Suprapubic skin (tissue), 4 donors: Measurements from ENCODE around the gene LRRC43. TPM values are rescaled to one million over a fixed set of nuclear protein-coding genes. Genes with fewer than 3 reads are reported as not detected.

ENCODE experiments used
- DNase-seq, 2 donors: peaks; one replicate each; pipeline ENCODE4 v3.0.0-alpha.2; 2019; ENCODE audit warnings: low spot score in 2 of 2
- H3K27ac ChIP-seq: fragments of 200-600 bp; sonication (generic); one replicate; pipeline ENCODE4 v1.5.1; 2019
- H3K27me3 ChIP-seq: fragments of 200-600 bp; sonication (generic); one replicate; pipeline ENCODE4 v1.5.1; 2019
- H3K36me3 ChIP-seq: fragments of 200-600 bp; sonication (generic); one replicate; pipeline ENCODE4 v1.5.1; 2019
- H3K4me1 ChIP-seq: fragments of 200-600 bp; sonication (generic); one replicate; pipeline ENCODE4 v1.5.1; 2019
- H3K4me3 ChIP-seq: fragments of 200-600 bp; sonication (generic); one replicate; pipeline ENCODE4 v1.5.1; 2019; ENCODE audit warnings: mild to moderate bottlenecking
- H3K9me3 ChIP-seq: fragments of 200-600 bp; sonication (generic); one replicate; pipeline ENCODE4 v1.5.1; 2019
- EP300 ChIP-seq: sonication (generic); formaldehyde crosslinking; IDR thresholded peaks from one replicate; pipeline ENCODE4 v1.6.1; 2017; ENCODE audit warnings: antibody characterized with exemption
- POLR2A ChIP-seq, 2 donors: fragments of 450-650 bp; IDR thresholded peaks; one replicate each; pipeline ENCODE4 v1.6.1; 2017; ENCODE audit warnings: antibody characterized with exemption in 2 of 2, mild to moderate bottlenecking in 2 of 2, moderate library complexity in 2 of 2
- POLR2AphosphoS5 ChIP-seq, 3 donors: sonication (generic); formaldehyde crosslinking; IDR thresholded peaks; one replicate each; pipeline ENCODE4 v1.6.1; 2017; ENCODE audit warnings: antibody characterized with exemption in 3 of 3
- WGBS: methylation state at CpG from one replicate; pipeline ENCODE4 v1.1.5; 2018; 5-methylcytosine and 5-hydroxymethylcytosine counted together
- total RNA-seq, 4 donors: library from RNA; depleted of rRNA; stranded (reverse); fragments of >200 nt; gene quantifications; one replicate each; pipeline ENCODE4 v1.1.0, GENCODE V29; 2016
- TF ChIP-seq, protein P1 (sequence below), 2 donors: fragments of 200-600 bp in 1 of 2; fragments of 450-650 bp in 1 of 2; sonication (generic) in 1 of 2; IDR thresholded peaks; one replicate each; pipeline ENCODE4 v1.5.1; 2016 to 2019; ENCODE audit warnings: antibody characterized with exemption in 2 of 2, mild to moderate bottlenecking in 1 of 2, moderate library complexity in 1 of 2

Gene LRRC43
- total RNA-seq, 4 donors from 2014 or later, result 1.1 TPM; not detected in 3

DNA sequence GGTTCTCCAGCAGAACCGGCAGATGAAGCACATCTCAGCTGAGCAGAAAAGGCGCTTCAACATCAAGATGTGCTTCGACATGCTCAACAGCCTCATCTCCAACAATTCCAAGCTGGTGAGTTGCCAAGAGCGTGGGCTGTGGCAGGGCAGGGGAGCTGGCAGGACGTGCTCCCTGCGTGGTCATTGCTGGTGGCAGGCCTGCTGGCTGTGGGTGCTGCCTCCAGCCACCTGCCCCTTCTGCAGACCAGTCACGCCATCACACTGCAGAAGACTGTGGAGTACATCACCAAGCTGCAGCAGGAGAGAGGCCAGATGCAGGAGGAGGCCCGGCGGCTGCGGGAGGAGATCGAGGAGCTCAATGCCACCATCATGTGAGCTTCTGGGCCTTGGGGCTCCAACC, 44.7 kb upstream of the LRRC43 start:
- H3K36me3 ChIP-seq, result peaks cover 79% of the 10 kb centered on the region
- TF ChIP-seq POLR2AphosphoS5 (IDR thresholded peaks at IDR 0.05), result no peak
- TF ChIP-seq POLR2A (IDR thresholded peaks at IDR 0.05), result no peak
- TF ChIP-seq, protein P1, sequence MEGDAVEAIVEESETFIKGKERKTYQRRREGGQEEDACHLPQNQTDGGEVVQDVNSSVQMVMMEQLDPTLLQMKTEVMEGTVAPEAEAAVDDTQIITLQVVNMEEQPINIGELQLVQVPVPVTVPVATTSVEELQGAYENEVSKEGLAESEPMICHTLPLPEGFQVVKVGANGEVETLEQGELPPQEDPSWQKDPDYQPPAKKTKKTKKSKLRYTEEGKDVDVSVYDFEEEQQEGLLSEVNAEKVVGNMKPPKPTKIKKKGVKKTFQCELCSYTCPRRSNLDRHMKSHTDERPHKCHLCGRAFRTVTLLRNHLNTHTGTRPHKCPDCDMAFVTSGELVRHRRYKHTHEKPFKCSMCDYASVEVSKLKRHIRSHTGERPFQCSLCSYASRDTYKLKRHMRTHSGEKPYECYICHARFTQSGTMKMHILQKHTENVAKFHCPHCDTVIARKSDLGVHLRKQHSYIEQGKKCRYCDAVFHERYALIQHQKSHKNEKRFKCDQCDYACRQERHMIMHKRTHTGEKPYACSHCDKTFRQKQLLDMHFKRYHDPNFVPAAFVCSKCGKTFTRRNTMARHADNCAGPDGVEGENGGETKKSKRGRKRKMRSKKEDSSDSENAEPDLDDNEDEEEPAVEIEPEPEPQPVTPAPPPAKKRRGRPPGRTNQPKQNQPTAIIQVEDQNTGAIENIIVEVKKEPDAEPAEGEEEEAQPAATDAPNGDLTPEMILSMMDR (IDR thresholded peaks at IDR 0.05), result no peak
- no peak for TF ChIP-seq EP300
- no peak for DNase-seq
- H3K4me3 ChIP-seq, result no peak overlapping the region
- no peaks in the 10 kb centered on the region for H3K9me3 ChIP-seq
- 77% methylated on average over 5 of the region's 11 CpGs for WGBS
- H3K27me3 ChIP-seq, result no peaks in the 10 kb centered on the region
- H3K4me1 ChIP-seq, result peaks cover 4% of the 10 kb centered on the region
- H3K27ac ChIP-seq, result no peak overlapping the region

DNA sequence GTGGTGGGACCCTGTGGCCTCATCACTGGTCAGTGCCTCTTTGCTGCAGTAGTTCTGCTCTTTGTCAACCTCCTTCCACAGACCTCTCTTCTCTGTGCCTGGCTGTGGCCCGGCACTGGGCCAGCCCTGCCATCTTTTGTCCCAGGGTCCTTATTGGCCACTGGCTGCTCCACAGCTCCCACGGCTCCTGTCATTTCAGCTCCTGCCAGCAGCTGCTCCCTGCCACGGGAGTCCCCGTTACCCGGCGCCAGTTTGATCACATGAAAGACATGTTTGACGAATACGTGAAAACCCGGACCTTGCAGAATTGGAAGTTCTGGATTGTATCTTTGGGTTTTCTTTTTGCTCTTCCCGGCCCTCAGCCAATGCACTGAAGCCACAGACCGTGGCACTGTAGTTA, 44.3 kb upstream of the LRRC43 start:
- Histone ChIP-seq H3K9me3 (no peaks in the 10 kb centered on the region), H3K4me3 (no peak overlapping the region), H3K36me3 (peaks cover 79% of the 10 kb centered on the region), H3K27ac (no peak overlapping the region), H3K27me3 (no peaks in the 10 kb centered on the region), H3K4me1 (peaks cover 4% of the 10 kb centered on the region)
- TF ChIP-seq POLR2AphosphoS5 (IDR thresholded peaks at IDR 0.05) (no peak), EP300 (no peak), POLR2A (IDR thresholded peaks at IDR 0.05) (no peak)
- TF ChIP-seq, protein P1 (IDR thresholded peaks at IDR 0.05), result no peak
- 88% methylated on average over 11 of the region's 11 CpGs for WGBS
- DNase-seq, result no peak

DNA sequence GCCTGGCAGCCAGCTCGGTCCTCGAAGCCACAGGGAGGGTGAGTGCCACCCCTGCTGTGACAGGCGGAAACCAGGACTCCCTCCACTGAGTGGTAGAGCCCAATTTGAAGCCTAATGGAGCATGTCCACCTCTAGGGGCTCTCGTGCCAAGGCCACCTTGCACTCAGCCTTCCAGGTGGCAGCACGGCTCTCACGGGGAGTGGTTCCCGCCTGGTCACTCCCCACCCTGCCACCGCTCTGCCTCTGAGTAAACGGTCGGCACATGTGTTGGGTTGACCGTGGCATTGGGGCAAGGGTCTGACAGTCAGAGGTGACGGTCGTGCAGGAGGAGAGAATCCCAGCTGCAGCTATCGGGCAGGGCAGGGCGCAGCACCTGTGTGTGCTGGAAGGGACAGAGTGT, 43.7 kb upstream of the LRRC43 start:
- Histone ChIP-seq H3K27ac (no peak overlapping the region), H3K4me3 (no peak overlapping the region), H3K9me3 (no peaks in the 10 kb centered on the region), H3K27me3 (no peaks in the 10 kb centered on the region), H3K4me1 (peaks cover 4% of the 10 kb centered on the region), H3K36me3 (peaks cover 77% of the 10 kb centered on the region)
- no peak for TF ChIP-seq EP300
- TF ChIP-seq POLR2AphosphoS5 (IDR thresholded peaks at IDR 0.05), result no peak
- TF ChIP-seq POLR2A (IDR thresholded peaks at IDR 0.05), result no peak
- DNase-seq, result no peak
- WGBS, result 95% methylated on average over 14 of the region's 15 CpGs

DNA sequence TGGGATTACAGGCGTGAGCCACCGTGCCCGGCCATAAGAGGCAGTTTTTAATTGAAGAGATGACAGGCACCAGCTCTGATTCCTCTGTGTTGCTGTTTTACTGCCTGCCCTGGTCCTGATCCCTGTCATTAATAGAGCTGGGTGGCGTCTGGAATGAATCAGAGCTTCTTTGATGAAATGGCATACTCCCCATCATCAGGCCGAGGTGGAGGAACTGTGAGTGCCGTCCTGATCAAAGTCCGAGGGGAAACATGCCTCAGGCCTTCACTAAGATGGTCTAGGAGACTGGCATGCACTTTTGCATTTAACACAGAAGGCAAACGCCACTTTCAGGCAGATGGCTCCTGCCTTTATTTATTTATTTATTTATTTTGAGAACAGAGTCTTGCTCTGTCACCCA, 43.0 kb upstream of the LRRC43 start:
- WGBS, result 92% methylated on average over 8 of the region's 8 CpGs
- no peak for TF ChIP-seq POLR2A (IDR thresholded peaks at IDR 0.05)
- no peak for TF ChIP-seq POLR2AphosphoS5 (IDR thresholded peaks at IDR 0.05)
- TF ChIP-seq, protein P1 (IDR thresholded peaks at IDR 0.05), result no peak
- TF ChIP-seq EP300, result no peak

DNA sequence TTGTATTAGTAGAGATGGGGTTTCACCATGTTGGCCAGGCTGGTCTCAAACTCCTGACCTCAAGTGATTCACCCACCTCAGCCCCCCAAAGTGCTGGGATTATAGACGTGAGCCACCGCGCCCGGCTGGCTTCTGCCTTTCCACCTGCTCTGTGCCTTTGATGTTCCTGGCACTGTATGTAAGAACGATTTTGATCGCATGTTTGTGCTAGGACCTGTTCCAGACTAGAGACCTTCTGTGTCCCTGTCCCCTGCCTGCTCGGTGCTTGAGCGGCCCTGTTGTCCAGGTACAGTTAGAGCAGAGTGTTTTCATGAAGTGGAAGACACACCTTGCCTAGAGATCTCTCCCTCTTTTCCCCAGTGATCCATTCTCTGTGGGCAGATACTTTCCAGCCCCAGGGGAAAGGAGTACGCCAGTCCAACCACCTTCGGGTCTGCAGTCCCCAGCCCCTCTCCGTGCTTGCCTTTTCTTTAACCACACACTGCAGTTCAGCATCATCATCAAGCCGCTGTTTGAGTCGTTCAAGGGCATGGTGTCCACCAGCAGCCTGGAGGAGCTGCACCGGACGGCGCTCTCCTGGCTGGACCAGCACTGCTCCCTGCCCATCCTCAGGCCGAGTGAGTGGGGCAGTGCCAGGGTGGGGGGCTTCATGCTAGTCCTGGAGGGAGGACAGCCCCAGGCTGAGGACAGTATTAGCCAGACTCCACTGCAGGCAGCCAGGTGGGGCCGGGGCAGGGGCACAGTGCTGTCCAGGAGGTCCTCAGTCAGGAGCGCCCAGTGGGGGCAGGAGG, 42.3 kb upstream of the LRRC43 start:
- Histone ChIP-seq H3K27ac (no peak overlapping the region), H3K36me3 (peaks cover 63% of the 10 kb centered on the region), H3K9me3 (no peaks in the 10 kb centered on the region), H3K4me3 (no peak overlapping the region), H3K4me1 (peaks cover 4% of the 10 kb centered on the region), H3K27me3 (no peaks in the 10 kb centered on the region)
- DNase-seq, result no peak
- 94% methylated on average over 18 of the region's 19 CpGs for WGBS
- TF ChIP-seq, protein P1 (IDR thresholded peaks at IDR 0.05), result no peak
- no peak for TF ChIP-seq EP300
- TF ChIP-seq POLR2AphosphoS5 (IDR thresholded peaks at IDR 0.05), result no peak
- no peak for TF ChIP-seq POLR2A (IDR thresholded peaks at IDR 0.05)

More for the DNA sequence above, 43.0 kb upstream of the LRRC43 start:
- H3K9me3 ChIP-seq, result no peaks in the 10 kb centered on the region
- H3K4me1 ChIP-seq, result peaks cover 4% of the 10 kb centered on the region
- peaks cover 71% of the 10 kb centered on the region for H3K36me3 ChIP-seq
- H3K4me3 ChIP-seq, result no peak overlapping the region
- no peak overlapping the region for H3K27ac ChIP-seq
- no peaks in the 10 kb centered on the region for H3K27me3 ChIP-seq
- no peak for DNase-seq
